ENCODE measurements around the gene ACP5.

Gene ACP5

DNA sequence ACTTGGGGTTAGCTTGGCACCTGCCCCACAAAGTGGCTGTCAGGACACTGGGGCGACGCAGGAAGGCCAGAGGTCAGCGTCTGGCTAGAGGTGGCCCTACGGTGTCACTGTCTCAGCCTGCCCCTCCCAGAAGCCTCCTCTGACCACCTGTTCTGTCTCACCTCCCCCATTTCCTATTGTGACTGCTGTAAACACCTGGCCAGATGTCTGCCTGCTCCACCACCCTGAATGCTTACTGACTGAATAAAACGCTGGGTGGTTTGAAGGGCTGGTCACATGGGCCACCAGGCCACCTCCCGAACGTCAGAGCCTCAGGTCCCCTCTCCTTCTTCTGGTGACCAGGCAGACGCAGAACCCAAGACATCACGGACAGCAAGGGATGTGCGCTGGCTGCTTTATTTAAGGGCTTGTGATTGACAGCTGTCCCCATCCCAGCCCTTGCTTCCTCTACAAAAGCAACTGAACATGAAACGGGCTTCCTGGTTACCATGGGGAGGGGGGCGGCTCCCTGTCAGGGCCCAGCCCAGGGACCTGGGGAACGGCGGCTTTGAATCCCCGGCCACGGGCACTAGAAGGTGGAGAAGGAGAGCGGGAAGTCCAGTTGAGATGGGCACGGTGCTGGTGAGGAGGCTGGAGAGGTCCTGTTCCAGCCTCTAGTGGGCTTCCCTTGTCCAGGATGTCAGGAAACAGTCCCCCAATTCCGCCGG, 24.6 kb downstream of the ACP5 start:
- TF ChIP-seq, protein P1, sequence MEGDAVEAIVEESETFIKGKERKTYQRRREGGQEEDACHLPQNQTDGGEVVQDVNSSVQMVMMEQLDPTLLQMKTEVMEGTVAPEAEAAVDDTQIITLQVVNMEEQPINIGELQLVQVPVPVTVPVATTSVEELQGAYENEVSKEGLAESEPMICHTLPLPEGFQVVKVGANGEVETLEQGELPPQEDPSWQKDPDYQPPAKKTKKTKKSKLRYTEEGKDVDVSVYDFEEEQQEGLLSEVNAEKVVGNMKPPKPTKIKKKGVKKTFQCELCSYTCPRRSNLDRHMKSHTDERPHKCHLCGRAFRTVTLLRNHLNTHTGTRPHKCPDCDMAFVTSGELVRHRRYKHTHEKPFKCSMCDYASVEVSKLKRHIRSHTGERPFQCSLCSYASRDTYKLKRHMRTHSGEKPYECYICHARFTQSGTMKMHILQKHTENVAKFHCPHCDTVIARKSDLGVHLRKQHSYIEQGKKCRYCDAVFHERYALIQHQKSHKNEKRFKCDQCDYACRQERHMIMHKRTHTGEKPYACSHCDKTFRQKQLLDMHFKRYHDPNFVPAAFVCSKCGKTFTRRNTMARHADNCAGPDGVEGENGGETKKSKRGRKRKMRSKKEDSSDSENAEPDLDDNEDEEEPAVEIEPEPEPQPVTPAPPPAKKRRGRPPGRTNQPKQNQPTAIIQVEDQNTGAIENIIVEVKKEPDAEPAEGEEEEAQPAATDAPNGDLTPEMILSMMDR (IDR thresholded peaks at IDR 0.05) = no peak
- no peak overlapping the region for H3K4me3 ChIP-seq
- no peak for DNase-seq (ENCODE audit: low spot score)
- H3K27ac ChIP-seq = no peak overlapping the region

DNA sequence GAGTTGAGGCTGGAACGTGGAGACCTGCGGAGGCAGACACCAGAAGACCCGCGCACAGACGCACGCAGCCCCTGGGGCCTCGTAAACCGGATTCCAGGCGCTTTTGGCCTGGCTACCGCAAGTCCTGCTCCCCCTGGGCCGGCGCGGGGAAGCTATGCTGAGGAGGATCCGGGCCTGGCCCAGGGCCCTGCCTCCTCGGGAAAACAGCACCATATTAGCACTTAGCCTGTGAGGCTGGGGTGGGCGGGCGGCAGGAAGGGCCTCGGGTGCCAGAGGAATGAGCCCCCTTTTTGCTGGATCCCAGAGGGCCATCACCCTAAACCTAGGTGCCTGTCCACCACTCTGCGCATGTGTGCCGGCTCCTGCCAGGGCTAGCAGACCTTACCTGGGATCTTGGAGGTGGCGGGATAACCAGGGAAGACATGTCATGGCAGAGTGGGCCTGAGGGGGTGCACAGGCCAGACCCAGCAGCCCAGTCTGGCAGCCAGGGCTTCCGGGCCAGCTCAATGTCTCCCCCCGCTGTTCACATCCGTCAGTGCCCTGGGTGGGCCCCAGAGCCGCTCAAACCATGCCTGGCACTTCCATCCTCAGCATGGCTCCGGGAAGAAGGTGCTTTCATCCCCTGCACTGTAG, 25.7 kb downstream of the ACP5 start:
- TF ChIP-seq, protein P1 (IDR thresholded peaks at IDR 0.05) = no peak
- peak overlapping the region in 1 of 2 donors; percentile 56 for H3K27ac ChIP-seq
- H3K4me3 ChIP-seq = no peak overlapping the region
- no peak for DNase-seq (ENCODE audit: low spot score)

DNA sequence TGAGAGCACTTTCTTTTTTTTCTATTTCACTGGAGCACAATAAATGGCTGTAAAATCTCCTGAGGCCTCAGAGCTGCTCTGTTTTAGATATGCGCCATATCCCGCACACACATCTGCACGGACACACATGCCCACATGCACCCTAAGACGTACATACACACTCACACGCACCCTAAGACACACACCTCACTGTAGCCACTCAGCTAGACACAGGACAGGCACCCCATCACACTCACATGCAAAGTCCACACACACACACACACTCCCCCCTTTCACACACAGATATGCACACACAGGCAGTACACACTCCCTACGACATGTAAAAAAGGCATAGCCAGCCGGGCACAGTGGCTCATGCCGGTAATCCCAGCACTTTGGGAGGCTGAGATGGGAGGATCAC, 27.2 kb downstream of the ACP5 start:
- DNase-seq (ENCODE audit: low spot score) = no peak
- TF ChIP-seq, protein P1 (IDR thresholded peaks at IDR 0.05) = no peak
- H3K4me3 ChIP-seq = no peak overlapping the region
- peak overlapping the region in 1 of 2 donors; percentile 31 for H3K27ac ChIP-seq

DNA sequence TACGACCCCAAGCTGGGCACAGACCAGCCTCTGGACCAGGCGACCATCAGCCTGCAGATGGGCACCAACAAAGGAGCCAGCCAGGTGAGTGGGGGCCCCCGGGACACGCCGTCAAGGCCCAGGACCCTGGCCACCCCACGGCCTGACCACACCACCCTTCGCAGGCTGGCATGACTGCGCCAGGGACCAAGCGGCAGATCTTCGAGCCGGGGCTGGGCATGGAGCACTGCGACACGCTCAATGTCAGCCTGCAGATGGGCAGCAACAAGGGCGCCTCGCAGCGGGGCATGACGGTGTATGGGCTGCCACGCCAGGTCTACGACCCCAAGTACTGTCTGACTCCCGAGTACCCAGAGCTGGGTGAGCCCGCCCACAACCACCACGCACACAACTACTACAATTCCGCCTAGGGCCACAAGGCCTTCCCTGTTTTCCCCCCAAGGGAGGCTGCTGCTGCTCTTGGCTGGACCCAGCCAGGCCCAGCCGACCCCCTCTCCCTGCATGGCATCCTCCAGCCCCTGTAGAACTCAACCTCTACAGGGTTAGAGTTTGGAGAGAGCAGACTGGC, 28.0 kb downstream of the ACP5 start:
- TF ChIP-seq, protein P1 (IDR thresholded peaks at IDR 0.05) = no peak

DNA sequence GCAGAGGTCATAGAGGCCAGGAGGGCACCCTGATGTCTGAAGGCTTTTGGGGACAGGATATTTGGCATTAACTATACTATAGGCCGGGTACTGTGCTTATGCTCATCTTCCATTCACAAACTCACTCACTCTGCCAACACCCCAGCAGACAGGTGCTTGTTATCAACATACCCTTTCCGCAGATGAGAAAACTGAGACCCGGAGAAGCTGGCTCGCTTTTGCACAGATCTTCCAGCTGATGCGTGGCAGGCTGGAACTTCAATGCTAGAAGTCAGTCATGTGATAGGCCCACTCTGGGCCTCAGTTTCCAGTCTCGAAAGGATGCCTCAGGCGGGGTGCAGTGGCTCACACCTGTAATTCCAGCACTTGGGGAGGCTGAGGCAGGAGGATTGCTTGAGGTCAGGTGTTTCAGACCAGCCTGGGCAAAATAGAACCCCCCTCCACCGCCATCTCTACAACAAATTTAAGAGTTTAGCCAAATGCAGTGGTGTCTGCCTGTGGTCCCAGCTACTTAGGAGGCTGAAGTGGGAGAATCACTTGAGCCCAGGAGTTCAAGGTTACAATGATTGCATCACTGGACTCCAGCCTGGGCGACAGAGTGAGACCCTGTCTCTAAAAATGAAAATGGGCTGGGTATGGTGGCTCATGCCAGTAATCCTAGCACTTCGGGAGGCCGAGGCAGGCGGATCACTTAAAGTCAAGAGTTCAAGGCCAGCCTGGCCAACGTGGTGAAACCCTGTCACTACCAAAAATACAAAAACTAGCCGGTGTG, 29.3 kb downstream of the ACP5 start:
- H3K4me3 ChIP-seq = no peak overlapping the region
- TF ChIP-seq, protein P1 (IDR thresholded peaks at IDR 0.05) = no peak
- DNase-seq (ENCODE audit: low spot score) = no peak
- no peak overlapping the region for H3K27ac ChIP-seq

More for the DNA sequence above, 28.0 kb downstream of the ACP5 start:
- DNase-seq (ENCODE audit: low spot score) = no peak
- Histone ChIP-seq H3K27ac (no peak overlapping the region), H3K4me3 (no peak overlapping the region)

DNA sequence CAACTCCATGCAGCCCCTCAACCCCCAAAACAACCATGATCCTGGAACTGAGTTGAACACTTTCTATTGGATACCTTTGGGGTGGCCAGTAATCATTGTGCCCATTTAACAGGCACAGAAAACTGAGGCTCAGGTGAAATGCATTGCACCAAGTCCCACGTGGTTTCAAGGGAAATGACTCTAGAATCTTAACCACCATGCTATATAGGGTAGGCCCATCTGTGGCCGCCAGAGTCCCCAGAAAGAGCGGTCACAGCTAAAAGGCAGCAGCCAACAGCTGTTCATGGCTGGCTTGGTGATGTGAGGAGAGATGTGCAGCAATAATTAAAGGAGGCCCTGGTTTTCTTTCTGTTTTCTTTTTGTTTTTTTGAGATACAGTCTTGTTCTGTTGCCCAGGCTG, 36.2 kb downstream of the ACP5 start:
- H3K27ac ChIP-seq = peak overlapping the region; percentile 97 to 98
- DNase-seq (ENCODE audit: low spot score) = no peak
- peak overlapping the region; percentile 82 for H3K4me3 ChIP-seq
- TF ChIP-seq, protein P1 (IDR thresholded peaks at IDR 0.05) = no peak
